H9 (cell line): ENCODE measurements around the gene RBM12. TPM values are rescaled to one million over a fixed set of nuclear protein-coding genes. Genes with fewer than 3 reads are reported as not detected.

Source experiments
- DNase-seq: peaks from one replicate; pipeline ENCODE4 v3.0.0-alpha.2; 2017
- H2AFZ ChIP-seq: one replicate; pipeline ENCODE4 v1.6.1; 2013; ENCODE audit warnings: mild to moderate bottlenecking, low read length, control low read depth, moderate library complexity
- H2AK5ac ChIP-seq: 2 replicates; pipeline ENCODE4 v1.6.1; 2013; ENCODE audit warnings: low read length, control low read depth, mixed read lengths; ENCODE audit not compliant: insufficient read length
- H2BK120ac ChIP-seq: one replicate; pipeline ENCODE4 v1.6.1; 2013; ENCODE audit warnings: low read depth, mild to moderate bottlenecking, low read length, control low read depth, inconsistent platforms; ENCODE audit not compliant: poor library complexity, severe bottlenecking
- H2BK12ac ChIP-seq: 2 replicates; pipeline ENCODE4 v1.6.1; 2013; ENCODE audit warnings: low read length, control low read depth, mixed read lengths, low read depth; ENCODE audit not compliant: insufficient read length
- H2BK15ac ChIP-seq: 2 replicates; pipeline ENCODE4 v1.6.1; 2013; ENCODE audit warnings: low read depth, low read length, control low read depth
- H2BK20ac ChIP-seq: one replicate; pipeline ENCODE4 v1.6.1; 2013; ENCODE audit warnings: low read depth, mild to moderate bottlenecking, low read length, control low read depth, inconsistent platforms; ENCODE audit not compliant: poor library complexity, severe bottlenecking
- H2BK5ac ChIP-seq: 2 replicates; pipeline ENCODE4 v1.6.1; 2013; ENCODE audit warnings: low read length, control low read depth, mixed read lengths; ENCODE audit not compliant: insufficient read length
- H3K14ac ChIP-seq: 2 replicates; pipeline ENCODE4 v1.6.1; 2013; ENCODE audit warnings: low read length, control low read depth; ENCODE audit not compliant: insufficient read depth
- H3K18ac ChIP-seq: 2 replicates; pipeline ENCODE4 v1.6.1; 2013; ENCODE audit warnings: low read depth, mild to moderate bottlenecking, mixed read lengths, low read length, control low read depth; ENCODE audit not compliant: insufficient read length
- H3K23ac ChIP-seq: 2 replicates; pipeline ENCODE4 v1.6.1; 2013; ENCODE audit warnings: low read length, control low read depth, mixed read lengths, low read depth; ENCODE audit not compliant: insufficient read length
- H3K23me2 ChIP-seq: 2 replicates; pipeline ENCODE4 v1.6.1; 2013; ENCODE audit warnings: low read depth, mild to moderate bottlenecking, mixed read lengths, low read length, control low read depth; ENCODE audit not compliant: insufficient read length, poor library complexity, severe bottlenecking
- H3K27ac ChIP-seq: 2 replicates; pipeline ENCODE4 v1.5.1; 2013; ENCODE audit warnings: low read length, control low read depth, mixed read lengths, low read depth; ENCODE audit not compliant: insufficient read length
- H3K27me3 ChIP-seq: 2 replicates; pipeline ENCODE4 v1.6.1; 2013; ENCODE audit warnings: low read length, control low read depth, inconsistent platforms; ENCODE audit not compliant: insufficient read depth
- H3K4ac ChIP-seq: 2 replicates; pipeline ENCODE4 v1.6.1; 2013; ENCODE audit warnings: low read depth, mild to moderate bottlenecking, control low read depth, inconsistent platforms, low read length, moderate library complexity
- H3K4me1 ChIP-seq: 2 replicates; pipeline ENCODE4 v1.6.1; 2013; ENCODE audit warnings: low read length, control low read depth, inconsistent platforms; ENCODE audit not compliant: insufficient read depth
- H3K4me2 ChIP-seq: 2 replicates; pipeline ENCODE4 v1.6.1; 2013; ENCODE audit warnings: low read length, control low read depth, mixed read lengths; ENCODE audit not compliant: insufficient read length, insufficient read depth
- H3K56ac ChIP-seq: 2 replicates; pipeline ENCODE4 v1.6.1; 2013; ENCODE audit warnings: low read depth, mild to moderate bottlenecking, mixed read lengths, low read length, control low read depth; ENCODE audit not compliant: insufficient read length
- H3K79me1 ChIP-seq: 2 replicates; pipeline ENCODE4 v1.6.1; 2013; ENCODE audit warnings: low read depth, mild to moderate bottlenecking, moderate library complexity, low read length, control low read depth, inconsistent platforms; ENCODE audit not compliant: insufficient read depth, poor library complexity, severe bottlenecking
- H3K79me2 ChIP-seq: 2 replicates; pipeline ENCODE4 v1.6.1; 2013; ENCODE audit warnings: low read length, control low read depth, inconsistent platforms; ENCODE audit not compliant: insufficient read depth
- H3K9ac ChIP-seq: 2 replicates; pipeline ENCODE4 v1.6.1; 2013; ENCODE audit warnings: low read length, control low read depth, mixed read lengths; ENCODE audit not compliant: insufficient read length; ENCODE audit errors: extremely low read depth
- H3K9me3 ChIP-seq: one replicate; pipeline ENCODE4 v1.6.1; 2013; ENCODE audit warnings: low read depth, low read length, inconsistent platforms; ENCODE audit not compliant: control insufficient read depth
- H3T11ph ChIP-seq: one replicate; pipeline ENCODE4 v1.6.1; 2013; ENCODE audit warnings: mild to moderate bottlenecking, low read length, control low read depth, inconsistent platforms
- H4K20me1 ChIP-seq: one replicate; pipeline ENCODE4 v1.6.1; 2013; ENCODE audit not compliant: control insufficient read depth, insufficient read length, insufficient read depth
- H4K5ac ChIP-seq: 2 replicates; pipeline ENCODE4 v1.6.1; 2013; ENCODE audit warnings: low read depth, mild to moderate bottlenecking, mixed read lengths, low read length, control low read depth; ENCODE audit not compliant: insufficient read length
- H4K8ac ChIP-seq: replicated peaks from 2 replicates; pipeline ENCODE4 v1.6.1; 2013; ENCODE audit warnings: low read length, control low read depth, mixed read lengths, low read depth; ENCODE audit not compliant: insufficient read length
- H4K91ac ChIP-seq: 2 replicates; pipeline ENCODE4 v1.6.1; 2013; ENCODE audit warnings: low read depth, mild to moderate bottlenecking, moderate library complexity, mixed read lengths, low read length, control low read depth; ENCODE audit not compliant: insufficient read length
- H3K27ac Mint-ChIP-seq, 3 experiments: 2 replicates in 2 of 3; 3 replicates in 1 of 3; pipeline ENCODE4 v1.8.0; 2020 to 2021; ENCODE audit warnings: mixed read lengths in 3 of 3, mild to moderate bottlenecking in 1 of 3, moderate library complexity in 1 of 3
- H3K27me3 Mint-ChIP-seq: 2 replicates; pipeline ENCODE4 v1.8.0; 2021; ENCODE audit warnings: low read depth, mild to moderate bottlenecking, moderate library complexity, mixed read lengths
- H3K36me3 Mint-ChIP-seq, 3 experiments: 2 replicates in 2 of 3; 3 replicates in 1 of 3; pipeline ENCODE4 v1.8.0; 2020 to 2021; ENCODE audit warnings: low read depth in 3 of 3, mixed read lengths in 3 of 3; ENCODE audit not compliant: insufficient read depth in 1 of 3
- H3K4me1 Mint-ChIP-seq, 2 experiments: 2 replicates each; pipeline ENCODE4 v1.8.0; 2020; ENCODE audit warnings: mixed read lengths in 2 of 2
- H3K4me3 Mint-ChIP-seq, 2 experiments: 2 replicates in 1 of 2; 3 replicates in 1 of 2; pipeline ENCODE4 v1.8.0; 2020 to 2021; ENCODE audit warnings: mild to moderate bottlenecking in 2 of 2, mixed read lengths in 2 of 2, moderate library complexity in 1 of 2
- H3K9me3 Mint-ChIP-seq, 2 experiments: 2 replicates in 1 of 2; 3 replicates in 1 of 2; pipeline ENCODE4 v1.8.0; 2020; ENCODE audit warnings: mild to moderate bottlenecking in 2 of 2, mixed read lengths in 2 of 2, moderate library complexity in 1 of 2
- CTCF ChIP-seq: fragments of 200-600 bp; sonication (generic); conservative IDR thresholded peaks from 3 replicates; pipeline ENCODE4 v1.8.0; 2021; ENCODE audit warnings: antibody characterized with exemption, mild to moderate bottlenecking
- WGBS: extraction: QIAGEN DNeasy Blood & Tissue Kit; methylation state at CpG from one replicate; pipeline ENCODE4 v1.1.7; 2013; ENCODE audit warnings: missing lambda C conversion rate, low lambda C conversion rate, mixed read lengths; ENCODE audit not compliant: insufficient read length; ENCODE audit errors: extremely low coverage; 5-methylcytosine and 5-hydroxymethylcytosine counted together
- total RNA-seq: library from RNA; stranded (reverse); gene quantifications from 2 replicates; pipeline ENCODE4 v1.2.1, GENCODE V29; 2021

Gene RBM12
- total RNA-seq, 1 experiment from 2014 or later, result 260 TPM

GRCh38 chr20:35695245-35695749, 30.6 kb upstream of the RBM12 start:
- Histone ChIP-seq H2BK20ac (no peak overlapping the region), H3K4ac (no peak overlapping the region), H2BK5ac (no peak overlapping the region), H4K5ac (no peak overlapping the region), H3K23ac (no peak overlapping the region), H2AFZ (no peak overlapping the region), H3K4me1 (no peaks in the 10 kb centered on the region), H3K27ac (peak overlapping the region; percentile 13), H3K14ac (no peak overlapping the region), H3K18ac (no peak overlapping the region), H4K20me1 (no peaks in the 10 kb centered on the region), H2BK12ac (no peak overlapping the region), H3K56ac (no peak overlapping the region), H3K4me2 (no peak overlapping the region), H3K79me2 (no peaks in the 10 kb centered on the region), H4K8ac (no peak overlapping the region), H2BK15ac (no peak overlapping the region), H3K9me3 (no peaks in the 10 kb centered on the region), H4K91ac (no peak overlapping the region), H3K9ac (no peak overlapping the region), H3T11ph (no peak overlapping the region), H3K23me2 (peaks cover 8% of the 10 kb centered on the region), H3K27me3 (no peaks in the 10 kb centered on the region), H2AK5ac (no peak overlapping the region), H2BK120ac (no peak overlapping the region), H3K79me1 (no peaks in the 10 kb centered on the region)
- peaks cover 13 to 32% (median 31%) of the 10 kb centered on the region in 3 experiments for H3K36me3 Mint-ChIP-seq
- H3K27ac Mint-ChIP-seq, result no peak overlapping the region; a peak in 1 of 7 replicates
- no peak for DNase-seq
- no peak for TF ChIP-seq CTCF
- peaks cover 12 to 15% of the 10 kb centered on the region in 2 experiments for H3K4me1 Mint-ChIP-seq
- no CpG with 5 or more reads among the region's 2 CpGs for WGBS
- H3K4me3 Mint-ChIP-seq, result no peak overlapping the region
- peaks cover 2% of the 10 kb centered on the region; the same call in 1 of the 2 replicates for H3K27me3 Mint-ChIP-seq
- H3K9me3 Mint-ChIP-seq, result no peaks in the 10 kb centered on the region
